ENCODE results near the gene VWC2L.

VWC2L gene

GRCh38 chr2:214542866-214543265 is 132.0 kb downstream of the VWC2L start:
- no peak for FAIRE-seq

- no peak for FAIRE-seq
Observed at GRCh38 chr2:214543386-214543955, 132.6 kb downstream of the VWC2L start.

DNA sequence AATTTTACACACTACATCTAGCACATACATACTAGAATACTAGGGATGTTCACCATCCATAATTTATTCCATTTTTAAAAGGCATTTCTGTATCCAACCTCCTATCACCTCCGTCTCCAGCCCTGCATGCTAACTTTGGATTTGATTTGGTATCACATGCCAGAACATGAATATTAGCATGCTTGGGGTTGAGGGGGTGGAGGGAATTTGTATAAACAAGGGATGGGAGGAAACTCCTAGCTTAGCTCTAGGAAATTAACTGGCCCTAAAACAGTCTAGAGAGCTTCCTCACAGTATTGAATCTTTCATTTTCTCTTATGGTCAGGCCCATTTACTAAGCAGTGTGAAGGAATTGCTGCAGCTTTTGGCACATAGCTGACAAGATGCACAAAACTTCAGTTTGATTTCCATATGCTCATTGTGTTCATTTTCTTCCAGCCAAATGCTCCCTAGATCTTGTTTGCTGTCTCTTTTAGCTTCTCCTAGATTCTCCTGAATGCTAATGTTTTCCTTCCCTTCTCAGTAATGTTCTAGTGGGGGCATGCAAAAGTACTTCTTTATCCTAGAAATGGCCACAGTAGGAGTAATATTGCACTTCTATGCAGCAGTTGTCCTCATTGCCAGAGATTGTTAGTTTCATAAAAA is 135.2 kb downstream of the VWC2L start:
- no peak for FAIRE-seq

GRCh38 chr2:214547931-214548330 is 137.1 kb downstream of the VWC2L start:
- no peak for FAIRE-seq

GRCh38 chr2:214549946-214550345 is 139.1 kb downstream of the VWC2L start:
- no peak for FAIRE-seq

DNA sequence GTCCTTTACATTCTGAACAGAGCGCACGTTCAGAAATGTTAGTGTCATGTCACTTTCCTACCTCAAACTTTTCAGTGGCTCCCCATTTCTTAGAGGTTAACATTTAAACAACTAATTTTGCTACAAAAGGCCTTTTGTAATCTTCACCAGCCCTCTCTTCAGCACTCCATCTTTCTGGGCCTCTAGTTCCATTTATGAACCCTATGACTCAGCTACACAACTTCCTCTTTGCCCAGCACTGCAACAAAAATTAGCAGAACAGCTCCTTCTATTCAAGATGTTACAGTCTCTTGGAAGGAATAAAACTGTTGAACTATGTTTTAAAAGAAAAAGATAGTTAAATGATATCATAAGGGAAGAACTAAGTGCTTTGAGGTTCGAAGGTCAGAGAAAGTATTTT is 139.9 kb downstream of the VWC2L start:
- FAIRE-seq: no peak

DNA sequence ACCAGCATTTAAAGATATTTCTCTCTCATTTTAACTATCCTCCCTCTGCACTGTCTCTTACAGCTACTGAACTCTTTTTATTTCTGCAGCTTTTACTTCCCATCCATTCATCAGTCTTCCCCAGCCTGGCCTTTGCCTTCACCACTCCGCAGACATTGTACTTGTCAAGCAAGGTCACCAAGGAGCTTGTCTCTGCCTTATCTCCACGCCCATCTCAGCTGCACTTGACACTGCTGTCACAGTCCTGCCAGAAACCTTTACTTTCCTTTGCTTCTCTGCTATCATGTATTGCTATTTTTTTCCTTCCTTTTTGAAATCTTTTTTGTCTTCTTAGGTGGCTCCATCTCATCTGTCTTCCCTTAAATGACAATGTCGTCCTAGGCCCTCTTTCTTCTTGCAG is 147.0 kb downstream of the VWC2L start:
- no peak for FAIRE-seq

DNA sequence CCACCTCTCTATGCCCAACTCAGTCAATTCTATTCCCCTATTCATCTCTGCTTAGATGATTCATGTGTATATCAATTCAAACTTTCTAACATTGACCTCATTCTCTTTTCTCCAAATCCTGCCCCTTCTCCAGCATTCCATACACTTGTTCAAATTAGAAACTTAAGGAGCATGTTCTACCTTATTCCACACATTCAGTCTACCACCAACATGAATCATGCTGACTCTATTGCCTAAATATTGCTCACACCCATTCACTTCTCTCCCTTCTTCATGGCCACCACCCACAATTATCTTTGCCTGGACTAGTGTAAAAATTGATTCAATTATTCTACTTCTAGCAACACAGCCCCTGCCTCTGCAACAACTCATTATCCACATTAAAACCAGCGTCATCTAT is 147.5 kb downstream of the VWC2L start:
- no peak for FAIRE-seq

DNA sequence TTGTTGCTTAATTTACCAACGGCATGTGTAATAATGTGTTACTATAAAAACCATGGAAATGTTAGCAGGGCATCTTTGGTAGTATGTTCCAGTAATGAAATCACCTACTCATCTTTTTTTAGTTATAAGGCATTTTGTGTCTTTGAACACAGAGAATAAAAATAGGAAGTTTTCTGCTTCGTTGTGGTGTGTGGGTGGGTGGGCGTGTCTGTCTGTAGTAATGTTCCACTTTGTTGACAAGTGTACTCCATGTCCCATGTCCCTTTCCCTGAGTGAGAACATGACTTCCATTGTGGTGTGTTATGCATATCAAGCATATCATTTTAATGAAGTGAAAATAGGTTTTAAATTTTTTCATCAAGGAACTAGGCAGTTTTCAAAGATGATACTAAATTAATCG is 149.3 kb downstream of the VWC2L start:
- FAIRE-seq: no peak

- no peak for FAIRE-seq
Observed at GRCh38 chr2:214560618-214561190, 149.8 kb downstream of the VWC2L start.

DNA sequence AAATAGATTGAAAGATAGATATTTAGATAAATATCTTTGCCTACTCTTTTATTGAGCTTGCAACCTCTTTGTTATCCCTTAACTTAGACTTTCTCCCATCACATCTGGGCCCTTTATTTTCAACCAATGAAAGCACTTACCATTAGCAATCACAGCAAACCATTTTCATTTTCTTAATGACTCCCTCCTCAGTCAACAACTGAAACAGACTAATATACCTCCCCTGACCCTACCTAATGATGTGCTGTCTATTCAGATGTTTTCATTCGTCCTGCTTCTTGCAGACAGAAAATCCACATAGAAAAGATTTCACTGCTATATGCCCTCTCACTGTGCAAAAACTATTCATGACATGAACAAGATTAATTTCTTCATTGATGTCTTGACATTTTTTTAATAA is 154.4 kb downstream of the VWC2L start:
- no peak for FAIRE-seq

DNA sequence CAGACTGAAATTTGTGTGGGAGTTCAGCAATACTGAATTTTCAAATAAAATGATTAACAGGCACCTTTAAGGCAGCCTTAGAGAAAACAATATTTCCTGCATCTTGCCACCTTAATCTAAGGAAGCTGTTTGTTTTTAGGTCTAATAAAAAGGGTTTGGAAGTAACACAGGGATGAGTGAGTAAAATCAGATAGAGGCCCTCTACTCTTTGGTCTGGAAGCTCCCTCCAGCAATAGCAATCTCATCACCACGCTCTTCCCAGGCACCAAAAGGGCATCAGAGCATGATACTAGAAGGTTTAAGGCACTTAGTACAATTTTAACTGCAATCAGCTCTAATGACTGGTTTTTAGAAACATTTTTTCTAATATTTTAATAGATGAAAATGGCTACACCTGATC is 155.6 kb downstream of the VWC2L start:
- FAIRE-seq: no peak

- no peak for FAIRE-seq
Observed at GRCh38 chr2:214569419-214570035, 158.7 kb downstream of the VWC2L start.

DNA sequence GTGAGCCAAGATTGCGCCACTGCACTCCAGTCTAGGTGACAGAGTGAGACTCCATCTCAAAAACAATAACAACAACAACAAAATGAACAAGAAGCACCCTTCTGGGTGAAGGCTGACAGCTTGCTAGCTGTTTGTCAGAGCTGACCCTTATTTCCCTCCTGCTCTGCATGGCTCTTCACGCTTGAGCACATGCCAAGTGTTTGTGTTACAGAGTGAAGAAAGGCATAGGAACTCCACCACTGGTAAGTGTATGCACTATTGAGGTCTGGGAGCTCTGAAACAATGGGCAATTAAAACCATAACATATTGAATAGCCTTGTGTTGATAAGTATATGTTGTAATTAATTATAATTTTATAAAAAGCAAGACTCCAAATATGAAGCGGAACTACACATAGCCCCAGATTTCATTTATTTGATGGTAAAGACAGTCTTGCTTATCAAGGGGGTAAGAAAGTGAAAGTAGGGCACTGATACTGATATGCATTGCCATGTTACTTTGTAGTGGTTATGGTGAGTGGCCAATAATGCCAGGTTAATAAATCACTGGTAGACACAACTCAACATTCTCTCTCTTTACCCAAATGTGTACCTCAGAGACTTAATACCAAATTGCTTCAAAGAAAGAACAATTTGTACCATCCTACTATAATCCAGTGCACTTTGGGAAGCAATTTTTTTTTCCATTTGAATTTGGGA is 163.4 kb downstream of the VWC2L start:
- no peak for FAIRE-seq

GRCh38 chr2:214575030-214575429 is 164.2 kb downstream of the VWC2L start:
- FAIRE-seq: no peak

DNA sequence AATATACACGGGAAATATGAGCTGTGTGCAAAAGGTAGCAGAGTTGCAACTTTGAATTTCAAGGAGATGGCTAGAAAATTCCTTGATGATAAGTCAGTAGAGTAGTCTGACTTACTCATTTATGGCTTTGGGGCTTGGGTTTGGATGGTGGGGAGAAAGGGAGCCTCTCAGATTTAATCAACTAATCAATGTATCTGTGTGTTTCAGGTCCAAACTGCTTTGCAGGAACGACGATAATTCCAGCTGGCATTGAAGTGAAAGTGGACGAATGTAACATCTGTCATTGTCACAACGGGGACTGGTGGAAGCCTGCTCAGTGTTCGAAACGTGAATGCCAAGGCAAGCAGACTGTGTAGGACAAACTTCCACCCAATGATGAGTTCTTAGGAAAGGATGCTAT is 164.6 kb downstream of the VWC2L start:
- no peak for FAIRE-seq

DNA sequence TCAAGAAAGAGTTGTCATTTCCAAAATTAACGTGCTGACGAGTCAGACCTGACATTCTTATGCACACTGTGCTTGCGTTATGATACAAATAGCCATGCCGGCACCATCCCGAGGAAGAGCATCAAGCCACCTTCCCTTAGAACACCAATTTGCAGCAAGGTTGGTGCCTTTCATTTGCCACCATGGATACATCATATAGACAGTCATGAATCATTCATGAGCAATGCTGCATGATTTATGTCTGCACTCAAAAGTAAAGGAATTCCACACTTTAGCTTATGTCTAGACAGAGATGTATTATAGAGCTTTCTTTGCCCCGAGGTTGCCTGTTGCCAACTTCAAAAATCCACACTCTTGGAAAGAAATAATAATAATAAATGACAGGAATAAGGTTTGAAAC is 166.9 kb downstream of the VWC2L start:
- FAIRE-seq: no peak

DNA sequence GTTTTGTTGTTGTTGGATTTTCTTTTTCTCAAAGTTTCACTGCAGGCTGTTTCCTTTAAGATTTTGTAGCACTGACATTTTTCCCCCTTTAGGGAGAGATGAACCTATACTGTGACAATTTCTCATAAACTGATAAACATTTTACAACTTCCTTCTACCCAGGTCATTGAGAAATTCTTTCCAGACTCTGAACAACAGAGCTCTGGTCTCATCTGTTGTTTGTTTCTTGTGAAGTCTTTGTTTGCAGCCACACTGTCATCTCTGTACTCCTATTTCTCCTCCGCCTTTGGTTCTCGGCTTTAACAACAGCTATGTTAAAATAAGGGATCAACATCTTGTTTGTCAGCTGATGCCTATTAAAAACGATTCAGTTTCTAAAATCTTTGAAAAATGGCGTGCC is 167.6 kb downstream of the VWC2L start:
- no peak for FAIRE-seq

- FAIRE-seq: no peak
Observed at GRCh38 chr2:214579035-214579434, 168.2 kb downstream of the VWC2L start.

DNA sequence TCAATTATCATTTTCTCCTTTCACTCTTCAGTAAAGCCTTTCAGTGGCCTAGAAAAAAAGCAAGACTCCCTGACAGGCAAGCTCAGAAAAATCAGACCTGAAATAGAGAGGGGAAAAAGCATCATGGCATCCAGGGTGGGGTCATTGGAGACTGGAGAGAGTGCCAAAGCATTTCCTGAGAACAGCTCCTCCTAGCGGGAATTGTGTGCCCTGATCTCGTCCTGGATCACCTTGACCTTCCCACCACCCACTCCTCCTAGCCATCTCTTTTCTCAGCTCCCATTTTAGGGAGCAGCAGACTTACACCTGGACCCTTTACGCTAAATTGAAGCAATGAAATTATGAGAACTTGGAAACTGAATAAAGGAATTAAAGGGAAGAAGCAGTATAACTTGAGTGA is 176.6 kb downstream of the VWC2L start:
- no peak for FAIRE-seq

DNA sequence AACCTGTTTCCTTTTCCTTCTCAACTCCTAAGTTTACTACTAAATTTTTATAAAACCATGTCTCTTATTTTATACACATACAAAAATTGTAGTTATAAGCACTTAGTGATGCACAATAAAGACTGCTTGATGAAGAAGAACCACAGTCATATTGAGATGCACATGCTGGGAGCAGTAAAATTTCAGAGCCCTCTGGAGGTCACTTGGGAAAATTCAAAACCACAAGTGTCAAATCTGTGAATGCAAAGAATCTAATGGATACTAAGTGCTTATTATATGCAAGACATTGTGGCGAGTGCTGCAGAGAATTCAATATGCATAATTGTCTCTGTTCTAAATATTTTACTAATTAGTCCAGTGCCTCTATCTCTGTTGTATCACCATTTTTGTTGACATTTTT is 180.5 kb downstream of the VWC2L start:
- no peak for FAIRE-seq

DNA sequence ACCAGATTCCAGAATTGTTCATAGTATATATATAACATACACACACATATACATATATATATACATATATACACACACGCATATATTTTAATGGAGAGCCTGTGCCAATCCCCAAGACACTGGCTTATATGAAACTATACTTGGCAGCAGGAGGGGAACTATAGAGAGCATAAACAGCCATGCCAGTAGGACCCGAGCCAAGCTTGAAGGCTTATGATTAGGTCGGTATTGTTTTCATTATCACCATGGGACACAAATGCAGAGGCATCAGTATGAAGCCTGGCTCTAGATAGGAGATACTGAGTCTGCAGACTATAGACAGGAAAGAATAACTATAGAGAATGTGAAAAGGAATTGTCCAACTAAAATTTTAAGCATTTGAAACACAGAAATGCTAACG is 181.2 kb downstream of the VWC2L start:
- no peak for FAIRE-seq

GRCh38 chr2:214593727-214594126 is 182.9 kb downstream of the VWC2L start:
- no peak for FAIRE-seq

All from G401.6 (cell line).